ENCODE data around the gene ABCC8. TPM values are rescaled to one million over a fixed set of nuclear protein-coding genes. Genes with fewer than 3 reads are reported as not detected.

ABCC8 gene
- polyA plus RNA-seq, 1 donor = 1.2 TPM

DNA sequence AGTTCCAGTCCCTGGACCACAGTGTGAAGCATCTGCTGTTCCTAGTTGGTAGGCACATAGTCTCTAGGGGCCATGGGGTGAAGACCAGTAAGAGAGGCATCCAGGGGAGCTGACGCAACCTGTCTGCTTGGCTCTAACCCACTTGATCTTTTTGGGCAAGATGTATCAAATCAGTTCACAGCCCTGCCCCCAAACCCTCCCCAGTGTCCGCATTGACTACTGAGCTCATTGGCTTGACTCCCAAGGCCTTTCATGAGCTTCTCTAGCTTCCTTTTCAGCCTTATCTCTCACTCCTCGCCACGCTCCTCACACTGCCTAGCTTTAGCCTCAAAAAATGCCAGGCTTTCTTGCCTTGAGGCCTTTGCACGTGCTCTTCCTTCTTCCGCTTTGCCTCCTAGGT lies 29.7 kb upstream of the ABCC8 start:
- no peak for DNase-seq

DNA sequence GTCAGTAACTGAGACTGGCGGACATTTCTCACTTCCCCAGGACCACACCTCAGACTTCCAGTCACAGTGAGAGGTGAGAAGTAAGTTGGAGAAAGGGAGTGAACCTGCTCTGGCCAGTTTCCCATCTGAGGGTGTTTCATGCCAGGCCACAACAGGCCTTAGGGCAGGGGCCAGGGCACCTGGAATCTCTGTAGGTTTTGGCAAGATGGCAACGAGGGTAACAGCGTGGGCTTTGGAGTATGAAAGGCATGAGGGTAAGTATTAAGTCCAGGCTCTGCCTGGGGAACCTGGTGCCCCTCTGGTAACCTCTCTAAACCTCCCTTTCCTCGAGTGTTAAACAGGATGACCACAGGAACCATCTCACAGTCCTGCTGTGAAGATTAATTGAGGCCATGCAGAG lies 28.5 kb upstream of the ABCC8 start:
- DNase-seq = no peak

- peak; percentile 62 for DNase-seq
Observed at GRCh38 chr11:17504330-17505107, 27.9 kb upstream of the ABCC8 start.

DNA sequence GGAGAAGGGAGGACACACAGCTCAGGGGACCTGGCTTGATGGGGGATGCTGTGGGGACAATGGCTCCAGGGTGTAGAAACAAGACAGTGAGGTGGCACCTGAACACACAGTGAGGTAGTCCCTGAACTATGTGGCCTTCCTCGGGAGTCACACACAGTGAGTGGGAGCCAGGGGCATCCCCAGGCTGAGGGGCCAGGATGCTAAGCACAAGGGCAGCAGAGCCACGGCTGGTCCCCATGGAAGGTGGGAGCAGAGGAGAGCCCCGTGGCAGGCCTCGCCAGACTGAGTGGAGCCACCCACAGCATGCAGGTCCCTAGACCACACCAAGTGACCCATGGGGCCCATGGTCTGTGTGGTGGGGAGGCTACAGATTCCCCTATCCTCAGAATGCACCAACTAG lies 26.0 kb upstream of the ABCC8 start:
- DNase-seq = no peak

GRCh38 chr11:17500673-17501072 lies 24.0 kb upstream of the ABCC8 start:
- no peak for DNase-seq

GRCh38 chr11:17498475-17498874 lies 21.8 kb upstream of the ABCC8 start:
- no peak for DNase-seq

GRCh38 chr11:17498058-17498457 lies 21.4 kb upstream of the ABCC8 start:
- DNase-seq = no peak

DNA sequence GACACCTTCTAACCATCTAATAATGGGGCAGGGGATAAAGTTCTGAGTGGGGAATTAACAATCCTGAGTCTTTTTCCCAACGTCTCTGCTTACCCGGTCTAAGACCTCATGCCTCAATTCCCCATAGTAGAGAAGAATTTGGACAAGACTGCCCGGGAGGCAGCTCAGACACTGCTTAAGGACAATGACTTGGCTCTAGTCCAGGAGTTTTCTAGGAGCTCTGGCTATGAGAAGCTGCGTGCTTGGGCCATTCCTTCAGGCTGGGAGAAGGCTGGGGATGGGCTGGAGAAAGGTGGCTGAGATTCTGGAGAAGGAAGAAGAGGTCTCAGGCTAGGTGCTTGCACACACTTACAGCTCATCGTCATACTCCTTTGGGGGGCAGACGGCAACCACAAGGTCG lies 19.8 kb upstream of the ABCC8 start:
- DNase-seq = no peak

DNA sequence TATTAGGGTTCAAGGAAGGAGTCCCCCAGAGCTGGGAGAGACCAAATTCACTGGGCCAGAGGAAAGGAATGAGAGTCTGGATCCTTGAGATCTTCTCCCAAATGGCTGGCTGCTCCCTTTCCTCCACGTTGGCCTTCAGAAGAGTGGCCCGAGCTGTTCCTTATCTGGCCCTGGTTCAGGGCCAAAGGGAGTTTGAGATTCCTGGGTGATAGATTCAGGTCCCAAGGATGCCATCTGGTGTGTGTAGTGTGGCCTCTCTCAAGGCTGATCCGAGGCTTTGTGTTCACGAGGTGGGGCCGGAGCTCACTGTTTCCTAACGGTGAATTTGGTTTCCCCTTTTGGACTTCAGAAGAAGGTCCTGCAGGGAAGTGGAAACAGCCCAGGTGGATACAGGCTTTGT lies 17.4 kb upstream of the ABCC8 start:
- no peak for DNase-seq

DNA sequence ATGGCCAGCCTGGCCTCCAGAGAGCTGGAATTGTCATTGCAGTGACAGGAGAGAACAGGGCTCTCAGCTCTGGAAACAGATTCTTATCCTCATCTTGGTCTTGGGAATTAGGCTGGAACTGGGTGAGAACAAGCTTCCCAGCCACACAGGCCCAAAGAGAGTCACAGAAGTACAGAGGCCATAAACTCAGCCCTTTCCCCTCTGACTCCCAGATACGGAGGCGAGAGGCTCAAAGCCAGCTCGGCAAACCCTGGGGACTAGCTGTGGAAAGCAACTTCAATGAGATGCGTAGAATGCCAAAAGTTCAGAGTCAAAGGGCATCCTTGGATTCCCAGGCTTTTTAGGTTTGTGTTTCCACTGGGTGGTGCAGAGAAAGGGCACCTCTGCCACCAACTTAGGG lies 14.3 kb upstream of the ABCC8 start:
- DNase-seq = no peak

DNA sequence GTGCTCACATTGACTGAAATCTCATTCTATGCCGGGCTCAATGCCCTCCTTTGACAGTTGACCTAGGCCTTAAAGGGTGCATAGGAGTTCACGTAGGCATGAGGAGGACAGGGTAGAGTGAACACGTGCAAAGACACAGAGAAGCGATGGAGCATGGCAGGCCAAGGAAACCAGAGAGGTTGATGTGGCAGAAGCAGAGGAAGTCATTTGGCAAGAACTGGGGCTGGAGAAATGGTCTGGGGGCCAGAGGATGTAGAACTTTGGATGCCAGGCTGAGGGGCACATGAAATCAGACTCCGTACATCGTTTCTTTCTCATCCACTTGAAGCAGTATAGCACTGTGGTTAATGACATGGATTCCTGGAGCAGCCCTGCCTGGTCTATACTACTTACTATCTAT lies 13.6 kb upstream of the ABCC8 start:
- DNase-seq = no peak

DNA sequence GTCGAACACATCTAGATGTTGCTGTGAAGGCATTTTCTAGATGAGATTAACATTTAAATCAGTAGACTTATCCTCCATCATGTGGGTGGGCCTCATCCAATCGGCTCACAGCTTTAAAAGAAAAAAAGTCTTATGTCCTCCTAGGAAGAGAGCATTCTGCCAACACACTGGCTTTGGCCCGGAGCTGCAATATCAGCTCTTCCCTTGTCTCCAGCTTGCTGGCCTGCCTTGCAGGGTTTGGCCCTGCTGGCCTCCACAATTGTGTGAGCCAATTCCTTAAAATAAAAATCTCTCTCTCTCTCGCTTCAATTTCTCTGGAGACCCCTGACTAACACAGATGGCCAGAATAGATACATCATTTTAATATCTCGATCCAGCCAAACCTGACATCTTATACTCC lies 13.1 kb upstream of the ABCC8 start:
- DNase-seq = no peak

- no peak for DNase-seq
Observed at GRCh38 chr11:17488563-17488962, 11.9 kb upstream of the ABCC8 start.

- DNase-seq = no peak
Observed at GRCh38 chr11:17486646-17487045, 10.0 kb upstream of the ABCC8 start.

- no peak for DNase-seq
Observed at GRCh38 chr11:17483505-17483904, 6.9 kb upstream of the ABCC8 start.

GRCh38 chr11:17481905-17482304 lies 5.3 kb upstream of the ABCC8 start:
- DNase-seq = no peak

DNA sequence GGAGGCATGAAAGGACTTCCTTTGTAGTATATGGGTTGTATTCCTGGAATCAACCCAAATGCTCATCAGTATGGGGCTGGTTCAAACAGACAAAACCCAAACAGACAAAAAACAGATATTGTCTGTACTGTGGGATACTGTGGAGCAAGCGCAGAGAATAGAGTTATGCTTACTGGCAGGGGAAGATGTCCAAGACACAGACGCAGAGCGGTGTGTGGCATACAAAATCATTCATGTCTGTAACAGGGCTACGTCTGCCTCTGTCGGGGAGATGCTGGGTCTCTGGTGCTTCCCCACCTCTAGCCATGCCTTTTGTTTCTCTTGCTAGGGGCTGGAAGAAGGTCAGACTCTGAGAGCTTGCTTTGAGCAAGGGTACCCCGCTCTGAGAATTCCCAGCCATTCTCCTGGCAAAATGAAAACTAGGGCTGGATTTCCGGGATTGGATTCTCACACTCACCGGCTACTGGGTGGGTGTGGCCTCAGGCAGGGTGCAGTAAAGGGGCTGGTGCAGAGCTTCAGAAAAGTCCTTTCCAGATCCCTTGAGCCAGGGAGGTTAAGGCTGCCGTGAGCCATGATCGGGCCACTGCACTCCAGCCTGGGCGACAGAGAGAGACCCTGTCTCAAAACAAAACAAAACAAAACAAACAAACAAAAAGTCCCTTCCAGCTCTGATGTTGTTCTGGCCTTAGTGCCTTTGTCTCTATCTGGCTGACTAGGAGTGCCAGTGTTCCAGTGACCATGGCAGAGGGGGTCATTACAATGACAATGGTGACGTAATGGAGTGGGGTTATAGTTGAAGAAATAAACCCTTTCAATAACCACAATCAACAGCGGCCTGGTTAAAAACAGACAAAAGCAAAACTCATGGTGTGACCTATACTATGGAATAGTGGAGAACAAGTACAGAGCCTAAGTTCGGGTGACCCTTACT lies 2.9 kb upstream of the ABCC8 start:
- DNase-seq = peak; percentile 76

GRCh38 chr11:17478070-17478469 lies 1.4 kb upstream of the ABCC8 start:
- no peak for DNase-seq

DNA sequence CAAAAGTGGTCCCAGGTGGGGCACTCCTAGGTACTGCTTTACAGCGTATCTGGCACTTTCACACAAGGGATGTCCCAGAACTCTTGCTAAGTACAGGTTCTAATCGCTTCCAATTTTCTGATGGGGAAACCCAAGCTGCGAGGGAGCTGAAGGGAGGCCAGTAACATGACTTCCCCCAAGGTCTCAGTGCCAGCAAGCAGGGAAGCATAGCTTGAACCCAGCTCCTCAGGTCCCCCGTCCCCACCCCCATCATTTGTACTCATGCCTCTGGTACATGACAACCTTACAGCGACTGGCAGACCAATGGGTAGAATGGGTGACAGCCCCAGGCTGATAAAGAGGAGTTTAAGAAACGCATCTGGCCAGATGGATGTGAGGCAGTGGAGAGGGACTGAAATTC lies 716 bp upstream of the ABCC8 start:
- no peak for DNase-seq

DNA sequence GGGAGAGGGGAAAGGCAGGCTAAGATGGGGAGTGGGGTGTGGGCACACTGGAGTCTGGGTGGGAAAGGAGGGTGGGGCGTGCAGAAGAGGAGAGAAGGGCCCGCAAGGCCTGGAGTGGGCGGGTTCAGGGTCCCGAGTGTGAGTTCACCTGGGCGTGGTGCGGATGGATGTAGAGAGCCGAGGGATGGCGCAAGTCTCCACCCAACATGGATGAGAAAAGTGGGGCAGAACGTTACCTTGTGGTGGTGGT lies 364 bp upstream of the ABCC8 start:
- no peak for DNase-seq

GRCh38 chr11:17475666-17476316 lies 854 bp downstream of the ABCC8 start:
- no peak for DNase-seq

DNA sequence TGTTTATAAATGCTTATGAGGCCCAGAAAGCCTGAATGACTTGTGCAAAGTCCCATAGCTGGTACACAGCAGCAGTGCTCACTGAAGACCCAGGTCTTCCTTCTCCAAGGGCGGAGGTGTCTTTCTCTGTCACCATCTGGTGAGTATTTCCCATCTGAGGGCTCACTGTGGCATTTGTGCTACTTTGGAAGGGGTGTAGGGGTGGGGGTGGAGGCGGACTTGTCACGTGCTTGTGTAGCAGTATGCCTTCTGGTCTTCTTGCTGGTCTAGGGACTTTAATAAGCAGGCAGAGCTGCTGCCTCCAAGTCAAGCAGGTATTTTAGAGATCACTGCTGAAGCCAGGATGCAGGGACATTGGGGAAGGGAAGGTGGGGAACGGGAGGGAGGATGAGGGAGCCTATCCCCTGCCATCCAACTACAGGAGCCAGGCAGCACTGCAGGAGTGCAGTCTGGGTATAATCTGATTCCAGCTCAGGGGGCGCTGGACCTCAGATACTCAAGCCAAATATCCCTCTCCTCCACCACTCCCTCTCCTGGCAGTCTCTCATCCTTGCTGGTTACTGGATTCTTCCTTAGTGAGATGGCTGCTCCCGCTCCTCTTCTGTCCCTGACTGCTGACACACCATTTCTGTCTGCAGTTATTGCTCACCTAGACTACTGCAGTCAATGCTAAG lies 3.4 kb downstream of the ABCC8 start:
- no peak for DNase-seq

- no peak for DNase-seq
Observed at GRCh38 chr11:17472467-17472866, 4.2 kb downstream of the ABCC8 start.
